OCI-LY3 (cell line): Measurements from ENCODE around the gene ZNF598.

Experiments used
- H2AFZ ChIP-seq: fragments of 200-600, 300-600 bp; shearing (Covaris generic); 2 replicates; pipeline ENCODE4 v1.6.0; 2014; ENCODE audit warnings: antibody characterized with exemption, low read depth, low read length
- H3K27ac ChIP-seq: fragments of 200-600, 300-600 bp; sonication (generic); 2 replicates; pipeline ENCODE4 v1.5.1; 2014; ENCODE audit warnings: mild to moderate bottlenecking, low read length, moderate library complexity, mixed read lengths
- H3K27me3 ChIP-seq: fragments of 200-600, 300-600 bp; sonication (generic); 2 replicates; pipeline ENCODE4 v1.6.1; 2014; ENCODE audit warnings: low read depth, low read length, mixed read lengths
- H3K36me3 ChIP-seq: fragments of 200-600, 300-600 bp; sonication (generic); replicated peaks from 2 replicates; pipeline ENCODE3; 2014; ENCODE audit warnings: low read depth, low read length, mixed read lengths
- H3K4me1 ChIP-seq: fragments of 300-600, 200-600 bp; sonication (generic); 2 replicates; pipeline ENCODE4 v1.6.1; 2014; ENCODE audit warnings: low read length, mixed read lengths
- H3K4me2 ChIP-seq: fragments of 200-600, 300-600 bp; sonication (generic); 2 replicates; pipeline ENCODE4 v1.6.1; 2014; ENCODE audit warnings: low read length, mixed read lengths
- H3K4me3 ChIP-seq: fragments of 300-600, 200-600 bp; sonication (generic); 2 replicates; pipeline ENCODE4 v1.5.1; 2014; ENCODE audit warnings: antibody characterized with exemption, mild to moderate bottlenecking, low read length, moderate library complexity
- H3K79me2 ChIP-seq: fragments of 300-600, 200-600 bp; shearing (Covaris generic); 2 replicates; pipeline ENCODE4 v1.6.1; 2014; ENCODE audit warnings: mild to moderate bottlenecking, low read length, mixed read lengths
- H3K9ac ChIP-seq: fragments of 300-600, 200-600 bp; shearing (Covaris generic); 2 replicates; pipeline ENCODE4 v1.6.0; 2014; ENCODE audit warnings: mild to moderate bottlenecking, low read length, moderate library complexity
- H3K9me3 ChIP-seq: fragments of 200-600, 300-600 bp; shearing (Covaris generic); 2 replicates; pipeline ENCODE4 v1.6.1; 2014; ENCODE audit warnings: low read length, mixed read lengths; ENCODE audit not compliant: insufficient read depth
- H4K20me1 ChIP-seq: fragments of 200-600, 300-600 bp; sonication (generic); 2 replicates; pipeline ENCODE4 v1.6.1; 2016; ENCODE audit warnings: low read length, mixed read lengths; ENCODE audit not compliant: insufficient read depth
- CTCF ChIP-seq: fragments of 200-600, 300-600 bp; sonication (generic); IDR thresholded peaks from 2 replicates; pipeline ENCODE4 v1.5.1; 2014; ENCODE audit warnings: antibody characterized with exemption, low read length, low read depth
- EZH2phosphoT487 ChIP-seq: fragments of 200-600 bp; shearing (Covaris generic); IDR thresholded peaks from 2 replicates; pipeline ENCODE4 v1.6.1; 2018; ENCODE audit warnings: antibody characterized with exemption, mixed run types, low read depth

Gene ZNF598

GRCh38 chr16:2042986-2043666 lies 33.5 kb upstream of the ZNF598 start:
- Histone ChIP-seq H3K36me3 (no peaks in the 10 kb centered on the region), H3K4me1 (peaks cover 17% of the 10 kb centered on the region), H3K79me2 (peaks cover 9% of the 10 kb centered on the region), H3K9me3 (no peaks in the 10 kb centered on the region), H2AFZ (no peak overlapping the region), H3K27me3 (no peaks in the 10 kb centered on the region), H3K4me2 (no peak overlapping the region), H3K27ac (no peak overlapping the region), H3K9ac (no peak overlapping the region), H4K20me1 (no peaks in the 10 kb centered on the region), H3K4me3 (no peak overlapping the region)
- TF ChIP-seq EZH2phosphoT487 = no peak
- no peak for TF ChIP-seq CTCF

DNA sequence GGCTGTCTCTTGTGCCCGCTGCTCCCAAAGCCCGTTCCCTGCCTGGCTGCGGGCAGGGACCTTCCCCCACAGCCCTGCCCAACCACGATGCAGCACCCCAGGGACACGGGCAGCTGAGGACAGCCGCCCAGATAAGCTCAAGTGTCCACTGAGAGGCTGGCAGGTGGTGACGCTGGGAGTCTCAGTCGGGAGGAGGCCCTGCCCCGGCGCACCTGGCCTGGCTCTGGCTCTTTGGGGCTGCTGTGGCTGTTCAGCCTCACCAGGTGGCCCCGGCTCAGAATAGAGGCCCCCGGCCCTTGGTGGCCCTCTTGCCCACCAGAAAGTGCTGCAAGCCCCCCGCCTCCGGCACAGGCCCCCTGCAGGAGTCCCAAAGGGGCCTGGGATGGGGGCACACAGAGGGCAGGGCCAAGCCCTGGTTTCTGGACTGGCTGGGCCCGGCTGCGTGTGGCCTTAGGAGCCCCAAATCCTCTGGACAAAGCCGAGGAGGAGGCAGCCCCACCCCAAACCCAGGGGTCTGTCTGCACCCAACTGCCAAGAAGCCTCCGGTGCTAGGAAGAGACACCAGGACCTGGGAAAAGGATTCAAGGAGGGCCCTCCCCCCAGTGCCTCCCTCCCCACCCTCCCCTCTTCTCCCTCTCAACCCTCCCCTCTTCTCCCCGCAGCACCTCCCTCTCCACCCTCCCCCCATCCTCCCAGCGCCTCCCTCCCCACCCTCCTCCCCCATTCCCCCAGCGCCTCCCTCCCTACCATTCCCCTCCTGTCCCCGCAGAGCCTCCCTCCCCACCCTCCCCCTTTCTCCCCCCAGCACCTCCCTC lies 32.8 kb upstream of the ZNF598 start:
- Histone ChIP-seq H4K20me1 (no peaks in the 10 kb centered on the region), H2AFZ (no peak overlapping the region), H3K4me1 (peaks cover 17% of the 10 kb centered on the region), H3K9ac (no peak overlapping the region), H3K4me2 (no peak overlapping the region), H3K27me3 (no peaks in the 10 kb centered on the region), H3K27ac (no peak overlapping the region), H3K9me3 (no peaks in the 10 kb centered on the region), H3K4me3 (no peak overlapping the region), H3K79me2 (peaks cover 7% of the 10 kb centered on the region), H3K36me3 (no peaks in the 10 kb centered on the region)
- TF ChIP-seq CTCF = no peak
- TF ChIP-seq EZH2phosphoT487 = no peak

DNA sequence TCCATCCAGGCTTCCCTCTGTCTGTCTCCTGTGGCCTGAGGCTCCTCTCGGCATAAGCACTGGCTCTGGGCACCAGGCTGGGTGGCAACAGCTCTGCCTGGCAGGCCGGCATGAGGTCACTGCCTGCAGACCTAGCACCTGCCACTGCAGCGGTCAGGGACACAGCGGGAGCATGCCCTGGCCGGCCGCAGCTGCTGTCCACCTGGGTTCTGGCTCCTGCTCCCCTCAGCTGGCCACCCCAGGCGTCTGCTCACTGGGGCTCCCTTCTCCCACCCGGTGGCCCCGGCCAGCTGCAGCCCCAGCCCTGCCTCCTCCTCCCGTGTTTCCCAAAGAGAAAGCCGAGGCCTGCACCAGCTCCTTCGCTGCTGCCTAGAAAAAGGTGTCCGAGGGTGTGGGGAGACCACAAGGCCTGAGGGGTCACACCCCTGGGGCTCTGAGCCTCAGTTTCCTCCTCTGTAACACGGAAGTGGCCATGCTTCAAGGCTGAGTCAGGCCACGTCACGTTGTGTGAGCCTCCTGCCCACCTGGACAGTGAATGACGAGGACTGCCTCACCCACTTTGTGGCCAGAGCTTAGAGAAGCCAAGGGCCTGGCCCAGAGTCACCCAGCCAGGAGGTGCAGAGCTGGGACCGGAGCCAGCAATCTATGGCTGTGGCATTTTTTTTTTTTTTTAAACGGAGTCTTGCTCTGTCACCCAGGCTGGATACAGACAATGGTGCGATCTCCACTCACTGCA lies 31.3 kb upstream of the ZNF598 start:
- Histone ChIP-seq H3K4me1 (peaks cover 13% of the 10 kb centered on the region), H3K9ac (no peak overlapping the region), H4K20me1 (no peaks in the 10 kb centered on the region), H3K4me2 (no peak overlapping the region), H3K27ac (no peak overlapping the region), H3K9me3 (no peaks in the 10 kb centered on the region), H2AFZ (no peak overlapping the region), H3K36me3 (no peaks in the 10 kb centered on the region), H3K27me3 (no peaks in the 10 kb centered on the region), H3K4me3 (no peak overlapping the region), H3K79me2 (no peaks in the 10 kb centered on the region)
- TF ChIP-seq EZH2phosphoT487 = no peak
- TF ChIP-seq CTCF = no peak
